GM19351 (cell line): ENCODE data around the gene RAB3IP.
"Not testable (repeated sequence)": the region's sequence is repeated elsewhere in the genome, so short reads cannot be mapped to it uniquely, and the experiment has no call there.

ENCODE experiments used
- ATAC-seq: cut with Tn5 transposase; IDR thresholded peaks from one replicate; pipeline ENCODE4 v1.9.1; 2021; ENCODE audit warnings: mild to moderate bottlenecking, moderate library complexity; ENCODE audit not compliant: unreplicated experiment

The RAB3IP gene

DNA sequence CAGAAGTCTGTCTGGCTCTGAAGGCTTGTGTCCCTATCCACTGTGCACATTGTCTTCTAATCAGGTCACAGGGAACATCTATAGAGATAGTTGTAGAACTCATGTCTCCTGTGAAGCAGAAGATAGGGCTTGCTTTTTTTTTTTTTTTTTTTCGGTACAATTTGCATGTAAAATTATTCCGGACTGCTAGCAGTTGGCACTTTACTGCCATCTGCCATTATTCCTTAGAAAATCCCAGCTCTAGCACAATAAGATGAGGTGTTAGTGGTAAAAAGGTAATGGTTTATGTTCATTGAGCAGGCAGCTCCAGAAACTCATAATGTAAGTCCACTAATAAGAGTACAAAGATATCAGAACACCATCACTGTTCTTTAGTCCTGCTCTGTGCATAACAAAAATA, 95.0 kb downstream of the RAB3IP start:
- no peak for ATAC-seq

DNA sequence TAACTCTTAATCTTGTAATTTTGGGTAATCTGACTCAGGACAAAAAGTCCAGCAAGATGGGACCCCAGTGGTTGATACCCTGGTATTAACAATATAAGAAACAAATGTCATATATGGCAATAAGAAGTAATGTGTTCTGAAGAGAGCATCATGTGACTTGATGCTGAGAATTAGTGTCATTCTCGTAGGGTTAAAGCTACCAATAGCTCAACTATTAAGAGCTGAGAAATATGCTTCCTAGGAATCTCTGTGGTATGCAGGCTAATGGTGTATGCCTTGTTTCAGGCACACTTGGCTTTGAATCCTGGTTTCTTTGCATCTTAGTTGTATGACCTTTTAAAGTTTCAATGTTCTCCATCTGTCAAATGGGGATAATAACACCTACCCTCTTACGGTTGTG, 95.5 kb downstream of the RAB3IP start:
- no peak for ATAC-seq

DNA sequence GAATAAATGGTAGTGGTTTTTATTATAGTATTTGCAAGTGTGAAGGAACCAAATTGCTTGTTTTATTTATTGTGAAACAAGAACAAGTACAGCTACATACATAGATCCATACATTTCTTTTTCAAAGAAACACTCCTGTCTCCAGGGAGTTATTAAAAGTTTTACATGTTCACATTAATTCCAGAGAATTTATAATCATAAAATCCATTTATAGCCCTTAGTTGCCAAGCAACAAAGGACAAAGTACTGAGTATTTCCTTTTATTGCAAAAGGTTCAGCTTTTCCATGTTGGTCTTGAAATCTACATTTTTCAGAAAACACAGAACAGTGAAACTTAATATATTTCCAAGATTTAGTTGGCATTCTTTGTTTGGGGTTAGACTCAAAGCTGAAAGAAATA, 95.9 kb downstream of the RAB3IP start:
- no peak for ATAC-seq

GRCh38 chr12:69835081-69835480, 96.4 kb downstream of the RAB3IP start:
- no peak for ATAC-seq

DNA sequence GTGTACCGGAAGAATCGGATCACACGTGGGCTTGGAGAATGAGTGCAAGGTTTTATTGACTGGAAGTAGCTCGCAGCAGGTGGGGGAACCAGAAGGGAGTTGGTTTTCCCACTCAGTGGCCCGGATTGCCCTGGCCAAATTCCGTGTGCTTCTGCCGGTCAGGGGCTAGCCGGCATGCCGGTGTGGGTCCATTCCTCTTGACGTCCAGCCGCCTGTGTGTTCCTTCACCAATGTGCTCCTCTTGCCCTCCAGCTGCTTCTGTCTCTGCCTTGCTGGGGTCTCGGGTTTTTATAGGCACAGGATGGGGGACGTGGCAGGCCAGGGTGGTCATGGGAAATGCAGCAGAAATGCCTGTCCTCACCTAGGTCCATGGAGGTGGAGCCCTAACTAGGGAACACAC, 97.4 kb downstream of the RAB3IP start:
- ATAC-seq = no peak

GRCh38 chr12:69837191-69837590, 98.5 kb downstream of the RAB3IP start:
- ATAC-seq = no peak

GRCh38 chr12:69837657-69838415, 99.2 kb downstream of the RAB3IP start:
- ATAC-seq = no peak

DNA sequence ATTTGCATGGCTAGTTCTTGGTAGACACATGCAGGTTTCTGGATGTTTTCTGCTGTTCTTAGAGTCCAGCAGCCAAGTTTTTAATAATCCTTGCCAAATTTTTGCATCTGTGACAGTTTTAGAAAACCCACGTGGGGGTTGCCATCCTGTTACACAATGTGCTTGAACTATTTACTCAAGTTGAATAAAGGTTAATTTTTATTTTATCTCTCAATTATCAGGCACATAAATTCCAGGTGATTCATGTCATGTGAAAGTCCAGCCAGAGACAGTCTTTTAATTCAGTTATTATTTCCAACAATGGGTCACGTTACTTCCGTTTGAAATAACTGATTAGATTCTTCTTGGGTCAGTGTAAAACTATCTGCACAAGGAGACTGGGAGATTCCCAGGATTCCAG, 102.1 kb downstream of the RAB3IP start:
- no peak for ATAC-seq

DNA sequence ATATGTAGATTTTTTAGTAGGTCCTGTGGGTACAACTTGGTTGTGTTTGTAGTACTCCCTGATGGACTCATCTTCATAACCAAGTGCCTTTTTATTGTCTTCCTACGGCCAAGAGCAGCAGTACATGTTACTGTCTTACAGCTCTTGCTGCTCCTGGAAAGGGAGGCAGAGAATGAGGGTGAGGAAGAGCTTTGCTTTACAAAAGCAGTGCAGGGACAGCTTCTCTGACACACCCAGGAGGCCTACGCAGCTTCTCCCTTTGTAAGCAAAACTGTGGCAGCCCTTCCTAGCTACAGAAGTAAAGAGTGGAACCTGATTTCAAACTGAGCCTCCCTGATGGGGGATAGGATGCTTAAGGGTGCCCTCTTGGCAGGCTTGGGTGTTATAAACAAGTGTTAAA, 104.9 kb downstream of the RAB3IP start:
- ATAC-seq = no peak

GRCh38 chr12:69844416-69844815, 105.8 kb downstream of the RAB3IP start:
- ATAC-seq = no peak

DNA sequence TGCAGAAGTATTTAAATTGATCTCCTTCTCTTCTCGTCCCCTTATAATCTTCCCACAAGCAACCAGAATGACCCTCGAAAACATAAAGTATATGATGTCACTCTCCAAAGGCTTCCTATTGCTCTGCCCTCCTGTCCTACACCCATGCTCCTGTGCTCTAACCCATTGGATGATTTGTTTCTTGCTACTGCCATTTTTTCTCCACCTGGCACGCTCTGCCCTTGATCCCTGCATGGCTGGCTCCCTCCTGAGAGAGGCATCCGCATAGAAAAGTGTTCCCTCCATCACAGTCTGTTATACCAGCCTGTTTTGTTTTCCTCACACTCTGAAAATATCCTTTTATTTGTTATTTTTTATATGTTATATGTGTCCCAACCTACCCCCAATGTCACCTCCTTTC, 106.2 kb downstream of the RAB3IP start:
- ATAC-seq = no peak

DNA sequence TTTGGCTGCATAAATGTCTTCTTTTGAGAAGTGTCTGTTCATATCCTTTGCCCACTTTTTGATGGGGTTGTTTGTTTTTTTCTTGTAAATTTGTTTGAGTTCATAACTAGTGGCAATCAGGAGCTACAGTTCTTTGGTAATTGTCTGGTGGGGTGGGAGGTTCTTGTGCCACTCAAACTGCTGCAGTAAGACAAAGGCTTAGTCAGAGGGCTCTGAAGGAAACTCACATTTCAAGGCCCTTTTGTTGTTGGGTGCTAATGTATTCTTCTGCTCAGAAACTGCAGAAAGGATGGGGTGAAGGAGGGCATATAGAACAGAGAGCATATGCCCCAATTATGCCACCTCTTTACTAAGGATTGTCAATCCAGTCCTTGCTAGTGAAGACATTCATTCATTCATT, 108.3 kb downstream of the RAB3IP start:
- ATAC-seq = no peak

DNA sequence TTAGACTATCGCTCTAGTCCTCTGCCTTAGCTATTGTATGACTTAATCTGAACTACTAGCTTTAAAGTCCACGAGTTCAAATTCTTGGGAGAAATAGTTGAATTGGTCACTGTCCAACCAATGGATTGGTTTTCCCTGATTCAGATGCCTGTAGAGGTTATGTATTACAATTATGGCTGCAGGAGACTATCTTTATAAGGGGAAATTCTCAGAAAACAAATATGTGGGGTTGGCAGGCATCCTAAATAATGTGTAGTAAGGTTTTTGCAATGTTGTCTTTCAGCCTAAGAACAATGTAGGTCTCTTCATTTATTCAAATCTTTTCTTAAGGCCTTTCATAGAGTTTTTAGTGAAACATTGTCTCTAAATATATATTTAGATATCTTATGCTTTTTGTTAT, 113.3 kb downstream of the RAB3IP start:
- ATAC-seq = no peak

- ATAC-seq = not testable (repeated sequence)
Measured at GRCh38 chr12:69853176-69853961, 114.7 kb downstream of the RAB3IP start.

DNA sequence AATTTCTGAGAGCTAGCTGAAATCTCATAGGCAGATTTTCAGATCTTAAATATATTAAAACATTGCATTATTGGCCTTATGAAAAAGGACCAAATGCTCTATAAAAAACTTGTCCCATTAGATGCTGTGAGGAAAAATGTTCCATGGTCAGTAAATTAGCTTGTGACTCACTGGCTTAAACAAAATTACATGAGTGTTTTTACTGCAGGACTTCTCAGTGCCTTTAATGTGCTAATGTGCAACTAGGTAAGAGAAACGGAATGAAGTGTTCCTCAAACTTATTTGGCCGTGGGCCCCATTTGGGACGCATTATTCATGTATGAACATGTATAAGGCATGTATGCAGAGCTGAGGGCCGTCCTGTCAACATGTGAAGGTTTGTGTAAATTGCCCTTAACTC, 128.0 kb downstream of the RAB3IP start:
- ATAC-seq = no peak

DNA sequence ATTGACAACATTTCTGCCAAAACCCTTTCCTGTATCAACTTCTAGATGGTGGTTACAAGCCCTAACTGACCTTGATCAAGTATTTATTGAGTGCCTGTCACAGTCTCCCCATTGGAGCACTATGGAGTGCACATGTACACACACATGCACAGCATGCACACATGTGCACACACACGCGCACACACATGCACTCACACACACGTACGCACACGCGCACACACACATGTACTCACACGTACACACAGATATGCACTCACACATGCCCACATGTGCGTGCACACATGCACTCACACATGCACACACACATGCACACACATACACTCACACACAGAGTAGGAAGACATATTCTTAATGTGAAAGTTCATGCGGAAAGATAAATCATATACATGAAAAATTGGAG, 130.0 kb downstream of the RAB3IP start:
- ATAC-seq = no peak

DNA sequence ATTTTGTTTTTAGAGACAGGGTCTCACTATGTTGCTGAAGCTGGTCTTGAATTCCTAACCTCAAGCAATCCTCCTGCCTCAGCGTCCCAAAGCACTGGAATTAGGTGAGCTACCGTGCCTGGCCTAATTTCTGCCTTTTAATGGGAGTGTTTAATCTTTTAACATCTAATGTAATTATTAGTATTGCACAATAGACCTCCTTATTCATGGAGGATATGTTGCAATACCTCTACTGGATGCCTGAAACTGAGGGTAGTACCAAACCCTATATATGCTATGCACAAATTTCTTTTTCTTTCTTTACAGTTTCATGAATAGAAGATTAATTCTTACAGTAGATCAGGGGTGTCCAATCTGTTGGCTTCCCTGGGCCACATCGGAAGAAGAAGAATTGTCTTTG, 134.1 kb downstream of the RAB3IP start:
- ATAC-seq = no peak
